Measurements from ENCODE around the gene C22orf15.

Gene C22orf15

GRCh38 chr22:23786752-23787599 is 24.2 kb downstream of the C22orf15 start, which contains the start of gene SMARCB1:
SMARCB1 (plus strand) TSS chr22:23786966; CDS start chr22:23787170, 204 bp downstream.
- TF ChIP-seq CTCF (conservative IDR thresholded peaks at IDR 0.05) (no peak), ZFX (IDR thresholded peaks at IDR 0.05) (peak; percentile 89; the same call in 1 of the 2 replicates)
- peak within 1 kb of the TSS; percentile 87 for H3K27ac ChIP-seq

DNA sequence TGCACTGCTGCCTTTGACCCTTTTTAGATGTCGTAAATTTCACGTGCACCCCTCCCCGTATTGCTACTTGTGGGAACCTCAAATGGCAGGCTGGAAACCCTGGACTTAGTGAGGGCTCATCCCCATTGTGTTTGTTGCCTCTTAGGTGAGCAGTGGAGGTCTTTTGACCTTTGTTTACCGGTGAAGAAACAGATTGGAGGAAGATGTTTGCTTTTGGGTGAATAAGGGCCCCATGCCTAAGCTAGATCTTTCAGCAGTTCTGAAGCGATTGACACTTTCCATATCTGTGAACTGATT is 24.8 kb downstream of the C22orf15 start:
- peak overlapping the region; percentile 87 for H3K27ac ChIP-seq
- TF ChIP-seq ZFX (IDR thresholded peaks at IDR 0.05), result no peak
- no peak for TF ChIP-seq CTCF (conservative IDR thresholded peaks at IDR 0.05)

DNA sequence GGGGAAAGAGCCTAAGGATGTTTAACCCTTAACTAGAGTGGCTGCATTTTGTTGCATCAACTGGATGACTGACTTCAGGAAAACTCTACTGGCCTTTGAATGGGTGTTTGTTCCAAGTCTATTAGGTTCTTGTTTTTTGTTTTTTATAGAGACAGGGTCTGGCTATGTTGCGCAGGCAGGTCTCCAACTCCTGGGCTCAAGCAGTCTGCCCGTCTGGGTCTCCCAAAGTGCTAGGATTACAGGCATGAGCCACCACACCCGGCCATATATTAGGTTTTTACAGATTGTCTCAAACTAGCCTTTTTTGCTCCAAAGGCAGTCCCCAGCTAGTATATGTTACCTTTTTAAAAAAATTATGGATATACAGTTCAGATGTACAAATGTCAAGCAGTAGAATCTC is 25.1 kb downstream of the C22orf15 start:
- H3K27ac ChIP-seq, result peak overlapping the region; percentile 87
- TF ChIP-seq CTCF (conservative IDR thresholded peaks at IDR 0.05), result no peak

GRCh38 chr22:23789121-23789520 is 26.3 kb downstream of the C22orf15 start:
- TF ChIP-seq ZFX (IDR thresholded peaks at IDR 0.05) (no peak), CTCF (conservative IDR thresholded peaks at IDR 0.05) (no peak)
- no peak overlapping the region for H3K27ac ChIP-seq

DNA sequence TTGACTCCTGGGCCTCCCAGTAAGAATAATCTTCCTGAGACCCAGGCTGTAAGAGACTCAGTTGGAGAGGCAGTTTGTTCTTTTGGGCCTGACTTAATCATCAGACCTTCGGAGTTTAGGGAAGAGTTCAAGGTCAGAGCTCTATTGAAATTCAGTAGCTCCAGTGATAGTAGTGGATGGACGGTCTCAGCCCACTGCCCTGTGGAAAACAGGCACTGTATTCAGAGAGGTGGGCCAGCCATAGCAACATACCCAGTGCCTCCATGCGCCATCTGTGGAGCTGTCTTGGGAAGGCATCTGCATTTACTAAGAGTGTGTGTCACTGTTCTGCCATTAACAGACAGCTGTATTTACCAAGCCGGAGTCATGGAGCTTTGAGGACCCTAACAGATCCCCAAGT is 26.8 kb downstream of the C22orf15 start:
- no peak for TF ChIP-seq CTCF (conservative IDR thresholded peaks at IDR 0.05)
- no peak for TF ChIP-seq ZFX (IDR thresholded peaks at IDR 0.05)
- H3K27ac ChIP-seq, result no peak overlapping the region

GRCh38 chr22:23790819-23791737 is 28.3 kb downstream of the C22orf15 start:
- H3K27ac ChIP-seq, result no peak overlapping the region
- TF ChIP-seq ZFX (IDR thresholded peaks at IDR 0.05), result no peak
- TF ChIP-seq CTCF (conservative IDR thresholded peaks at IDR 0.05), result no peak

Measured in C4-2B (cell line).